ENCODE data around the gene FBXO30. TPM values are rescaled to one million over a fixed set of nuclear protein-coding genes. Genes with fewer than 3 reads are reported as not detected.

Gene FBXO30, protein sequence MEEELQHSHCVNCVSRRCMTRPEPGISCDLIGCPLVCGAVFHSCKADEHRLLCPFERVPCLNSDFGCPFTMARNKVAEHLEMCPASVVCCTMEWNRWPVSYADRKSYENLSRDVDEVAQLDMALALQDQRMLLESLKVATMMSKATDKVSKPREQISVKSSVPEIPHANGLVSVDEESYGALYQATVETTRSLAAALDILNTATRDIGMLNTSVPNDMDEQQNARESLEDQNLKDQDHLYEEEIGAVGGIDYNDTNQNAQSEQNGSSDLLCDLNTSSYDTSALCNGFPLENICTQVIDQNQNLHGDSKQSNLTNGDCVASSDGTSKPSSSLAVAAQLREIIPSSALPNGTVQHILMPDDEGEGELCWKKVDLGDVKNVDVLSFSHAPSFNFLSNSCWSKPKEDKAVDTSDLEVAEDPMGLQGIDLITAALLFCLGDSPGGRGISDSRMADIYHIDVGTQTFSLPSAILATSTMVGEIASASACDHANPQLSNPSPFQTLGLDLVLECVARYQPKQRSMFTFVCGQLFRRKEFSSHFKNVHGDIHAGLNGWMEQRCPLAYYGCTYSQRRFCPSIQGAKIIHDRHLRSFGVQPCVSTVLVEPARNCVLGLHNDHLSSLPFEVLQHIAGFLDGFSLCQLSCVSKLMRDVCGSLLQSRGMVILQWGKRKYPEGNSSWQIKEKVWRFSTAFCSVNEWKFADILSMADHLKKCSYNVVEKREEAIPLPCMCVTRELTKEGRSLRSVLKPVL
- polyA plus RNA-seq (ENCODE audit: insufficient read length): 10.8 TPM

DNA sequence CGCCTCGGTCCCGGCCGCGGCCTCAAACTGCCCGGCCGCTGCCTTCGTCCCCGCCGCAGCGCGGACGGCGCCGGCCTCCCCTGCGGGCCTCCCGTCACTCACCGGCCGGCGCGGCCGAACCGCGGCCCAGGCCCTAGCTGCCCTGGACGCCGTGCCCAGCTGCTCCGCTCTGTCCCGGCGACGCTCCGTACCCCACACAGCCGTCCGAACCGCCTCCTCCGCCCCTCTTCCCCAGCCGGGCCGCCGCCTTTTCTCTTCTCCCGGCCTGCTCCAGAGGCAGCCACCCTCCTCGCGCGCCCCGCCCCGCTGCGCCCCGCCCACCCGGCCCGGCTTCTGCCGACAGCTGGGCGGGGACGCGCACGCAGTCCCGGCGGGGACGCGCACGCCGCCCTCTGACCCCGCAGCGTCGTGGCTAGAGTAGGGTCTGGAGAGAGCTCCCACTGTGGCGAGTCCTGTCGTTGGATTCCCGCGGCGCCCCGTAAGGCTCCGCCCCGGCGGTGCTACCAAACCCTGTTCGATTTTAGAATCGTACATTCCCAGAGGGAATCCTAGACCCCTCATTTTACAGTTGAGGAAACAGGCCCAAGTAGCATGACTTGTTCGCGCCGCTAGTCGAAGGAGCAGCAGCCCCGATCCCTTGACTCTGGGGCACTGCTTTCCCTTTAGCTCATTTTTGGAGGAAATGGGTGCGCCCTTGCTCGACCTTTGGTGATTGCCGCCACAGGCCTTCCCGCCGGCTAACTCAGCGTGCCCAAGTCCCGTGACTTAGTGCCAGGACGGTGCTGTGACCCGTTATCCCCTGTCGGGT lies at the start of gene FBXO30:
TSS of gene FBXO30 (minus strand) at position 295 of the 808 bp plus-strand sequence. CDS start 8,390 bp downstream, outside the sequence.
- DNase-seq: peak; percentile 95

DNA sequence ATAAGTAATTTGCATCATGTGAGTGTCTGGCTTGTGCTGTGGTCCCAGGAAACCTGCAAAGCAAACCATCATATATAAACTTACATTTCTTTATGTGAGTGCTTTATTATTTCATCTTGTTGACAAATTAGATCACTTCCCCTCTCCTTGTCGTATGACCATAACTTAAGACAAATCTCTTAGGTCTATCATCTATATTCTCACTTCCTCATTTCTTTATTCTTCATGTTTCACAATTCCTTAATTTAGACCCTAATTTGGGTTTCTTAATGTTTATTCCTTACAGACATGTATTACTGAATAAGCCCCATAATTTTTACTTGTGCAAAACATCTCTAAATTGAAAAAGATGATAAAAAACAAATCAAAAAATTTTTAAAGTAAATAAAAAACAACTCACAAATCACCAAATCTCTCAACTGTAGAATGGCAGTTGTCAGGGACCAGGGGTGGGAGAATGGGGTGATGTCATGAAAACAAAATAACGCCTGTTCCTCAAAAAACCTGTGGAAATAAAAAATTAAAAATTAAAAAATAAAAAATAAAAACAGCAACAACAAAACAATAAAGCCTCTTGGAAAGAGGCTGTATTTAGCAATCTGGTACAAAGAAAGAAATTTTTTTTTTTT lies 49.5 kb upstream of the FBXO30 start:
- no peak for DNase-seq

DNA sequence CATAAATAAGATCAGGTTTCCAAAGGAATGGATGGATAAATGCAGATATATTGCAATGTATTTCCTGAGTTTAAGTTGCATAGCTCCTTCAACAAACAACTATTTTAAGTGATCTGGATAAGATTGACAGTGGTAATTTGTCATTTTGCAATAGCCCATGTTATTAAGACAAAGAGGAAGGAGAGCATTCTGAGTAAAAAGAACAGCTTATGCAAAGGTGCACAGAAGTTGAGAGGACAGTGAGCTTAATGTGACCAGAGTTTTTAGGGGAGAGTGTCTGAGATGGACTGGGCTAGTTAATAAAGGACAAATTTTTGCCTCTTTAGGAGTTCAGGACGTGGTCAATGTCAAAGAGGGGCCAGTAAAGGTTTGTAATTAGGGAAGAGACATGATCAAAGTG lies 48.8 kb upstream of the FBXO30 start:
- no peak for DNase-seq

DNA sequence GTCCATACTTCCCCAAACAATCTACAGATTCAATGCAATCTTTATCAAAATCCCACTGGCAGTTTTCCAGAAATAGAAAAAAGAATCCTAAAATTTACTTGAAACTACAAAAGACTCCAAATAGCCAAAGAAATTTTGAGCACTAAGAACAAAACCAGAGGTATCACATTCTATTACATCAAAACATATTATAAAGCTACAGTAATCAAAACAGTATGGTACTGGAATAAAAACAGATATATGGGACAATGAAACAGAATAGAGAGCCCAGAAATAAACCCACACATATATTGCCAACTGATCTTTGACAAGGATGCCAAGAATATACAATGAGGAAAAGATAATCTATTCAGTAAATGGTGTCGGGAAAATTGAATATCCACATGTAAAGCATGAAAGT lies 46.0 kb upstream of the FBXO30 start:
- no peak for DNase-seq

DNA sequence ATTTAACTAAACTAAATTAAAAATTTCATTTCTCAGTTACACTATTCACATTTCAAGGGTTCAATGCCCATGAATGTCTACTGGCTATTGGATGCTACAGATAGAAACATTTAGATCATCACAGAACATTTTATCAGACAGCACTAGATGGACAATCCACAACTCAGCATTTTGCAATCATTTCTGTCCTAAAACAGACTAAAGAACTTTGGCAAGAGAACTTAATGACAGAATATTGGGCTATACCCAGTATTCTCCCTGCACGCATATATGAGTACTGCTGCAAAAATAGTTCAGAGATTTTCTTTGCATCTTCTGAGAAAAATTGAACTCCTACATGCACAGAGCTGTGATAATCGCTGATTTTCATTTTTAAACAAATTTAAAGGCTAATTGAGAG lies 36.1 kb upstream of the FBXO30 start:
- DNase-seq: peak; percentile 5

DNA sequence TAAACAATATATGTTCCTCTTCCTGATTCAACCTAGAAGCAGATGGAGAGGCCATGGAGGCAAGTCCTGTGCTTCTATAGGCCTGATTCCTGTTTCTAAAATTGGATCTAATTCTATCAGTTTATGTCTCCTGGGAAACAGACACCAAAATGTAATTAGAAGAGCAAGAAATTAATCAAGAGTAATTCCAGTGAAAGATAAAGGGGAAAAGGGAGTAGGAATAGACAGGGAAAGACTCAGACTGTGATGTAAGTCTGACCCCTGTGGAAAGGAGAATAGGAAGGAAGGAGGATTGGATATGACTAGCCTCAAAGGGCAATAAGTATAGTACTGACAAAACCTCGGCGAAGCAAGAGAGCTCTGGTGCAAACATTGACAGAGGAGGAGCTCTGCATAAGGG lies 33.9 kb upstream of the FBXO30 start:
- DNase-seq: no peak

DNA sequence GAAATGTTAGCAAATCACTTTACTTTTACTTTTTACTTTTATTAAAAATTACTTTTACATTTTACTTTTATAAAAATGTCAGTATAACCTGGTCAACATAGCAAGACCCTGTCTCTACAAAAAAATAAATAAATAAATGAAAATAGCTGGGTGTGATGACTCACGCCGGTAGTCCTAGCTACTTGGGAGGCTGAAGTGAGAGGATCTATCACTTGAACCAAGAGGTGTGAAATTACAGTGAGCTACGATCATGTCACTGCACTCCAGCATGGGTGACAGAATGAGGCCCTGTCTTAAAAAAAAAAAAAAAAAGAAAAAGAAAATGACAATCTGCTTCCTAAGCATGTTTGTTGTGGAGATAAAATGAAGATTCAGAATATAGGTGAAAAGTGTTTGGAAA lies 31.0 kb upstream of the FBXO30 start:
- DNase-seq: no peak

DNA sequence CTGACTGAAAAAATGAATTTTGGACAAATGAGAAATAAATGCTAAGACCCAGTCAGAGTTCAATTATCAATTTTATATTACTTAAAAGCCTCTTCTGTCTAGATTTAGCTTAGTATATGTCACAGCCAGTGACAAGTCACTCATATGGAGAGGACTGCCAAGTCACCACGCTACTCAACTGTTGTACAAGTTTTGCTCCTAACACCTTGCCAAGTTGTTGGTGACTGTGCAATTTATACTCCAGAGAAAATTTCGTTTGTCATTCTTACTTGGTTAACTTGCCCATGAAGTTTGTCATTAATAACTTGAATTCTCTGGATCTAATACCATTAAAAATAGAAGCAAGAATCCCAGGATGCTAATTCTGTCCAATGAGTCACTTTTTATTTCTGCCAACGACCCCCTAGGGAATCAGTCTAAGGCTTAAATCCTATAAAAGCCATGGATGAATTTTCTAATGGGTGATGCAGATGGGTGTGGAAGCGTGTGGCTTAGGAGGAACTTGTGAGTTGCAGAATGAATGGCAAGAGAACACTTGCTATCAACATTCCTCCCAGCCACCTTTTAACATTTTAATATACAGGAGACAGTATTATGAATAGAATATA lies 30.4 kb upstream of the FBXO30 start:
- no peak for DNase-seq

DNA sequence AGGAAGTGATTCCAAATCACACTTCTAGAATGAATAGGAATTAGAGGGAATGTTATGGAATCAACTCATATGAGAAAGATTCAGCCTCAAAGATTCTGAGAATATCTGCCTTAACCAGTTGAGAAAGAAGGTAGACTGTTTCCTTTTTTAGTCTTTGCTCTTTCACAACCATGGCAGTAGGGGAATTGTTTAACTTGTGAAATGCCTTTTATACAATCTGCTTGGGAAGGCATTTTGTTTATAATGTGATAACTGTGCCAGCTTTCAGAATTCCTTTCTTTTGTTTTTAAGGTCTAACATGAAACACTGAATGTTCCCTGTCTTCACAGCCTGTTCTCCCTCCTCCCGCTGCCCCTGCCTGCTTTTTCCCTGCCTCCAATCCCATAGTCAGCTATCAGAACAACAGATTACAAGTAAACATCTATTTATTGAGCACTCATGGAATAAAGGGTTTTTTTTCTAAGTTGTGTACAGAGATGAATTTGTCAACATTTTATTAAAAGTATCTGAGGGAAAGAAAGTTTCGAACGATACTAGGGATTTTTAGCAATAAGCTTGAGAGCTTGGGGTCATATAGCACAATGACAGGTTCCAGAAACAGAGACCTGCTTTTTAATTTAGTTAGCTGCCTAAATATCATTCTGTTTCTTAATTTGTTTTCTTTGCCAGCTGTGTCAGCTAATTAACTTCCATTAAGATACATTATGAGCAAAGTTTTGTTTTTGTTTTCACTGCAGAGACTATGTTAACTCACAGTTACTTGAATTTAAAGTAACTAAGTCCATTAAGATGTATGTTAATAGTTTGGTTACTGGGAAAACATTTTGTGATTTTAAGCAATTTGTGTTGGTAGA lies 28.3 kb upstream of the FBXO30 start:
- no peak for DNase-seq

DNA sequence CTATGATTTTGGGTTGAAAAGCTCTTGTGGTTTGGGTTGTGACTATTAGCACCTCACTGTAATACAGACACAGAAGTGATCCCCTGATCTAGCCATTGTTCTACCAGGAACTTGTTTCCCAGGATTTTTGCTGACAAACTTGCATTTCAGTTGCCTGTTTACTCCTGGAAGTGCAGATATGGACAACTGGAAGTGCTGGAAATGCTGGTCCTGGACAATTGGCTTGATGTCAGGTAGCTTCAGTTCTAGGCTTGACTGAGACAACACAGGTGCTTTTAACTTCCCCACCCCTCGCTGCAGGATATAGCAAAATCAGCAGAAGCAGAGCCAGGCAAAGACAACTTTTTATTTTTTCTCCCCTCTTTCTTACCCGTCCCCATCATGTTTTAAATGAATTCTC lies 27.1 kb upstream of the FBXO30 start:
- no peak for DNase-seq

DNA sequence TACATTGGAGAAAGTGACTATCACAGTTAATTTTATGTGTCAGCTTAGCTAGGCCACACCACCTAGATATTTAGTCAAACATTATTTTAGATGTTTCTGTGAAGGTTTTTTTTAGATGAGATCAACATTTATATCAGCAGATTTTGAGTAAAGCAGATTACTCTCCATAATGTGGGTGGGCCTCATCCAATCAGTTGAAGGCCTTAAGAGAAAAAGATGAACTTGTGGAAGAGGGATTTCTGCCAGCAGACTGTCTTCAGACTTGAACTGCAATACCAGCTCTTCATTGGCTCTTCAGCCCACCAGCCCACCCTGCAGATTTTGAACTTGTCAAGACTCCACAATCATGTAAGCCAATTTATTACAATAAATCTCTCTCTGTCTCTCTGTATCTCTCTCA lies 25.1 kb upstream of the FBXO30 start:
- no peak for DNase-seq

DNA sequence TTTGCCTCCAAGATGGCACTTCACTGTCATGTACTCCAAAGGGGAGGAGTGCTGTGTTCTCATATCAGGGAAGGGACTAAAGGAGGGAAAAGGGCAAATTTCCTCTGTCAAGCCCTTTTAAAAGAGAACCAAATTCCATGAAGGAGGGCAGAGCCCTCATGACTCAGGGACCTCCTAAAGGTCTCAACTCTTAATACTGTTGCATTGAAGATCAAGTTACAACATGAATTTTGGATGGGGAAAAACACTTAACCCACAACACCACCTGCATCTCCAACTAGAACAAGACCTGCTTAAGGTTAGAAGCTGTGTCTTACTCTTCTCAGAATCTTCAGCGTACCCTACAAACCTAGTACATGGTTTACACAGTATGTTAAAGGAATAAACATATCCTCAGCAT lies 23.7 kb upstream of the FBXO30 start:
- DNase-seq: no peak

DNA sequence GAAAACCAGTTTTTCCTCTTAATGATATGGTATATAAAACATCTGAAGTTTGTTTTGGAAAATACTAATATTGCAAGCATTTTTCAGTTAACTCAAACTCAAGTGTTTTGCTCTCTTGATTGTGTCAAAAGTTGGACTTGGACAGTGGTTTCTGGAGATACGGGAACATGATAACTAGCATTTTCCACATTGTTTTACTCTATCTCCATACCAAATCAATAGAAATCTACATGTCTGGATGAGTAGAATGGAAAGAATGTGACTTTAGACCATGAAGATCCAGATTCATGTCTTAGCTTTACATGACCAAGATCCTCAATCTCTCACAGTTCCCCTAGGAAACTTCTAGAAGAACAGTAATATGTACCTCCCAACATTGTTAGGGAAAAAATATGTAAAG lies 22.2 kb upstream of the FBXO30 start:
- no peak for DNase-seq

DNA sequence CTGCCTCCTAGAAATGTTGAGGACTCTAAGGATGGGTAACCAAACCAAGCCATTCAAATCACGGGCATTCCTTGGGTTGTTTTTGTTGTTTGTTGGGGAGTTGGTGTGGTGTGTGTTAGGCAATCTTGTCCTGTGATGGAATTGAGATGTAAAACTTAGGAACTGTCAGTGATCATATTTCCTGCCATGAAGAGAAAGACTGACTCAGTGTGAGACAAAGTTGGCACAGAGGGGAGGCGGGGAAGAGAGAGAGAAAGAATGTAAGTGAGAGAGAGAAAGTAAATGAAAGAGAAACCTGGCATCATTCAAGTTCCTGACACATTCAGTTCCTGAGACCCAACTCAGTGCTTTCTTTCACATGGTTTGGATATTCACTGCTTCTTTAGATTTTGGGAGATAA lies 21.6 kb upstream of the FBXO30 start:
- no peak for DNase-seq

DNA sequence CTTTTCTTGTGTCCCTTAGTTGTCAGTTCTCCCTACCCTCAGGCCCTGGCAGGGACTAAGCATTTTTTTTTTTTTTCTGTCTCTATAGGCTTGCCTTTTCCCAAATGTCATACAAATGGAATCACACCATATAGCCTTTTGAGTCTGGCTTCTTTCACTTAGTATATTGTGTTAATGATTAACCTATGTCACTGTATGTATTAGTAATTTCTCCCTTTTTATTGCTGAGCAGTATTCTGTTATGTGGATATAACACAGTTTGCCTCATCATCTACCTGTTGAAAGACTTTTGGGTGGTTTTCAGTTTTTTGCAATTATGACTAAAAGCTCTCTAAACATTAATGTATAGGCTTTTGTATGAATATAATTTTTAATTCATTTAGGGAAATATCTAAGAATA lies 16.0 kb upstream of the FBXO30 start:
- DNase-seq: no peak

DNA sequence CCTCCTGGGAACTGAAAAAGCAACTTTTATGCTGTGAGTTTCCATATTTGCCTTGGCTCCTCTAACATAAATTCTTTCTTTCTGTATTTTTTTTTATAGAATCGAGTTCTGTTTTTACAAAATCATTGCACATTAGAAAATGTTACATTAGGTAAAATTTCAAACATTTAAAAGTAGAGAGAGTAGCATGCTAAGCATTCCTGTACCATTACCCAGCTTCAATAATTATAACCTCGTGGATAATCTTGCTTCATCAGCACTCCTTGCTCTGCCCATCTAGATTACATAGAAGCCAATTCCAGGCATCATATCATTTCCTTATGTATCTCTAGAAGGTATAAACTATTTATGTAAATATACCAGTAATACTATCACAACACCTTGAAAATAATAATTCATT lies 15.4 kb upstream of the FBXO30 start:
- no peak for DNase-seq

DNA sequence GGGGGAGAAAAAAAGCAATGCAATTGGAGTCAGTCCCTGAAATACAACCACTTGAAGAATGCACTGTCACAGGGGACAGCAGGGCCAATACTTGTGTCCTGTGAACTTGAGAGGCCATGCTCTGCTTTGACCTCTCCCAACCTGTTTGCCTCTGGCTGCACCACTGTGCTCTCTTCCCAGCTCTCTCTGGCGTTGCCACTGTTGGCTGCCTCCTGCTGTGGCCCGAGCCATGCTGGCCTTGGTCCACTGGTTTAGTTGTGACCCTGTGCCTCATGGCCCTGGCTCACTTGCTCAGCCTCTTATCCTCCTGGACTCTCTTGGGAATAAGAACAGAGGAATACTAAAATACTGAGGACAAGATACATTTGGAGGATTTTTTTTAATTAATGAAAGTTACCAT lies 14.5 kb upstream of the FBXO30 start:
- no peak for DNase-seq

DNA sequence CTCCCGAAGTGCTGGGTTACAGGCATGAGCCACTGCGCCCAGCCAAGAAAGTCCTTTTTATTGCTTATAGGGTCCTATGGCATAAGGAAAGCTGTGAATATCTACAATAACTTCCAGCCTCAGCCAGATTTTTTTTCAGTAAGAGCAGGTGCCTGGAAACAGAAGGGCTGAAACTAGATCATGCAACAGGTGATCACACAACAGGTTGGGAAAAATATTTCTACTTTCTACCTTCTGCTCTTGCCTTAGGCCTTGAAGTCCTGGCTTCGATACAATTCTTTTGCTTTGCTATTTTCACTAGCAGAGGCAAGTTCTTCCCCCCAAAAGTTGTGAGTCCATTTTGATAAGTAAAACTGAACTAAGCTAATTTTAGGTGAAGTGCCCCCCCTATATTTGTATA lies 9.7 kb upstream of the FBXO30 start:
- DNase-seq: no peak

DNA sequence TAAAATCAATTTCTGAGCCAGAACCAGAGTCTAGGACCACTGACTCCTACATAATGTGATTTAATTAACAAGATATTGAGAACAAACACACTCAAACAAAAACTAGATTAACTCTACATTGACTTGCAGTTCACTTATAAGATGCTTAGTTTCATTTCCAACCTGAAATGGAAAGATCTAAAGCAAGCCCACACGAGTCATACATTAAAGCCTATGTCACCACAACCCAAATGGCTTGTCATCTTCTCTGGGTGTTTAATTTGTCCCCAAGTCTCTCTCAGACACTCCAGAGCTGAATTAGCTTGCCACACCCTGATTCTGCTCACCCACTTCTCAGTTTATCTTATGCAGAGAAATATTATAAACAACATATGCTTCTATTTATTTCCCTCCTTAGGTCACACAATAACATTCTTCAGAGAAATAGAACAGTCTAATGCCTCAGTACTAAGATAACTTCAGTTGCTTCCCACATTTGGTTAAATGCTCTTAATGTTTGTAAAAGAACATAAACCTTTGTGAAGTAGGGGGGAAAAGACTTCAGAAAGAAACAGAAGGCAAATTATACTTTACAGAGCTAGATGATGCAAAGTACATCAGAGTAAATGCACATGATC lies 8.8 kb upstream of the FBXO30 start:
- DNase-seq: no peak

DNA sequence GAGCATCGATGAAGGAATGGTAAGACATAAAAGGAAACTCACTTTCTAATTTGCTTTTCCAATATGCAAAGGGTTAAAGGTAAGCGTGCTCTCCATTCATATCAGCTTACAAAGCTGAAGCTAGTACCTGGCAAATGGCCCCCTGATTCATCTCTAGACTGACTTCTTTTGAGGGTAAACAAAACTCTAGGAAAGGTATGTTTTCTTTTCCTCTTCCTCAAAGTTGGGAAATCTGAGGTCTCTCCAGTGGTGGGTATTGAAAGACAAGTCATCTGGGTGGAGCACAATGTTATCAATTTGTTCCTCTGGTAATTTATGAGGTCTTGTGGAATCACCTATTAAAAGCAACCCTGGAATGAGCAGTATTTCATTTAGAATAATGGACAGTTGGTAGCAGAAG lies 7.9 kb upstream of the FBXO30 start:
- no peak for DNase-seq

DNA sequence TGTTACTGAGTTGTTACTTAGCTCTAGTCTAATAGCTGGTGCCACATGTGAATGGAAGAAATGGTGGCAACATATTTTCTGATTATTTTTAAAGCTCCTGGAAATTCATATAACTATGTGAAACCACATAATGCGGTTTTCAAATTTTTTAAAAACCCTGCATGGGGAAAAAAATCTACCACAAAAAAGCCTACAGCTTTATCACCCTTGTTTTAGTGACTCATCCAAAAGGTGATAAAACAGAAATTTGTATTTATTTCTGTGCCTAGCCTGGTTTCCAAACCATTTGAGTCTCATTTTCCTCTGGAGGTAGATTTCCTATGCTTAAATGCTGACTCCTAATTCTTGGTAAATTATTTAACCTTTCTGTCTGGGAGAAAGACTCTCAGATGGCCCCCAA lies 5.4 kb upstream of the FBXO30 start:
- DNase-seq: no peak

Measured in hindlimb muscle (tissue), 1 donor.